Measurements from ENCODE around the gene LHPP.
"Not testable (repeated sequence)": the region's sequence is repeated elsewhere in the genome, so short reads cannot be mapped to it uniquely, and the experiment has no call there.

The LHPP gene

GRCh38 chr10:124604214-124605000, 142.8 kb downstream of the LHPP start:
- DNase-seq (ENCODE audit: low read depth in 1 of 2, low spot score in 1 of 2), result no peak

- no peak for DNase-seq (ENCODE audit: low read depth in 1 of 2, low spot score in 1 of 2)
Observed at GRCh38 chr10:124605001-124605370, 143.4 kb downstream of the LHPP start.

- DNase-seq (ENCODE audit: low read depth in 1 of 2, low spot score in 1 of 2), result no peak
Observed at GRCh38 chr10:124605481-124605855, 143.8 kb downstream of the LHPP start.

GRCh38 chr10:124605856-124606812, 144.5 kb downstream of the LHPP start:
- DNase-seq (ENCODE audit: low read depth in 1 of 2, low spot score in 1 of 2), result no peak

- DNase-seq (ENCODE audit: low read depth in 1 of 2, low spot score in 1 of 2), result no peak
Observed at GRCh38 chr10:124606822-124607221, 145.2 kb downstream of the LHPP start.

- DNase-seq (ENCODE audit: low read depth in 1 of 2, low spot score in 1 of 2), result no peak
Observed at GRCh38 chr10:124607693-124608092, 146.1 kb downstream of the LHPP start.

GRCh38 chr10:124608093-124608721, 146.6 kb downstream of the LHPP start:
- DNase-seq (ENCODE audit: low read depth in 1 of 2, low spot score in 1 of 2), result no peak

GRCh38 chr10:124609698-124610097, 148.1 kb downstream of the LHPP start:
- DNase-seq (ENCODE audit: low read depth in 1 of 2, low spot score in 1 of 2), result no peak

- not testable (repeated sequence) for DNase-seq (ENCODE audit: low read depth in 1 of 2, low spot score in 1 of 2)
Observed at GRCh38 chr10:124610186-124610585, 148.6 kb downstream of the LHPP start.

- not testable (repeated sequence) for DNase-seq (ENCODE audit: low read depth in 1 of 2, low spot score in 1 of 2)
Observed at GRCh38 chr10:124610851-124611250, 149.2 kb downstream of the LHPP start.

GRCh38 chr10:124611738-124612137, 150.1 kb downstream of the LHPP start:
- DNase-seq (ENCODE audit: low read depth in 1 of 2, low spot score in 1 of 2), result peak in 1 of 2 donors; percentile 20

GRCh38 chr10:124612611-124613498, 151.2 kb downstream of the LHPP start:
- DNase-seq (ENCODE audit: low read depth in 1 of 2, low spot score in 1 of 2), result no peak

- DNase-seq (ENCODE audit: low read depth in 1 of 2, low spot score in 1 of 2), result no peak
Observed at GRCh38 chr10:124614003-124614659, 152.5 kb downstream of the LHPP start.

GRCh38 chr10:124615259-124615658, 153.6 kb downstream of the LHPP start:
- no peak for DNase-seq (ENCODE audit: low read depth in 1 of 2, low spot score in 1 of 2)

- DNase-seq (ENCODE audit: low read depth in 1 of 2, low spot score in 1 of 2), result no peak
Observed at GRCh38 chr10:124616040-124616835, 154.6 kb downstream of the LHPP start.

- DNase-seq (ENCODE audit: low read depth in 1 of 2, low spot score in 1 of 2), result no peak
Observed at GRCh38 chr10:124616836-124617130, 155.2 kb downstream of the LHPP start.

GRCh38 chr10:124618470-124619073, 156.9 kb downstream of the LHPP start:
- DNase-seq (ENCODE audit: low read depth in 1 of 2, low spot score in 1 of 2), result no peak

- DNase-seq (ENCODE audit: low read depth in 1 of 2, low spot score in 1 of 2), result no peak
Observed at GRCh38 chr10:124619195-124619594, 157.6 kb downstream of the LHPP start.
